ENCODE results near the gene ZNF416.
A peak's percentile ranks its signal among the peaks of the same experiment; 100 is the strongest.

The ZNF416 gene

DNA sequence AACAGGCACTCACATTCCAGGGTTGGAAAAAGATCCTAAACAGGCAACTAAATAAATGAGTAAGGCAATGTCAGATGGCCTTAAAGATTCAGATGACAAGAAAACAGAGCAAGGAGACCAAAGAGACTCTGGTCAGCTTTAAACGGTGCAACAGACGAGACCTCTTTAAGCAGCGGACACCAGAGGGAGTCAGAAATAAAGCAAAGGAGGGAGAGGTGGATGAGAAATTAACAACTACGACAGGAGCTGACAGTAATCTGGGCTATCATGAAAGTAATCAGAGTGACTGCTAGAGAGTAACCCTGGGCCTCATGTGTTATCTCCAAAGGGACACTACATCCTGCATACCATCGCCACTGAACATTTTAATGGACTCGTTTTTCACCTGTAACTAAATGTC lies 20.2 kb downstream of the ZNF416 start:
- DNase-seq = no peak

DNA sequence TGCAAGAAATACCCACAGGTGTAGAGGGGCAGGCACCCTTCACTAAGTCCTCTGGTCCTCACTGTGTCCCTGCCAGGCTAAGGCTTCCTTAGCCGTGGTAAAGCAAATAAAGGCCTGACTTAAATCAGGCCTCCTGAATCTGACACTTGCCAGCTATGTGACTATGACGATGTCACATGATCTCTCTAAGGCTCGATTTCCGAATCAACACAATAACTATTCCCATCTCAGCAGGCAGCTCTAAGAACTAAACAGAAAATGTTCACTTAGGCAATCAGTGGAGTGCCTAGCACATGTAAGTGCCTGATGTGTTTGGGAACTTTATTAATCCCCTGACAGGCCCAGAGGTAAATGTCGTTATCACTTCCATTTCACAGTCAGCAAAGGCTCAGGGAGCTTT lies 21.1 kb downstream of the ZNF416 start:
- no peak for DNase-seq

DNA sequence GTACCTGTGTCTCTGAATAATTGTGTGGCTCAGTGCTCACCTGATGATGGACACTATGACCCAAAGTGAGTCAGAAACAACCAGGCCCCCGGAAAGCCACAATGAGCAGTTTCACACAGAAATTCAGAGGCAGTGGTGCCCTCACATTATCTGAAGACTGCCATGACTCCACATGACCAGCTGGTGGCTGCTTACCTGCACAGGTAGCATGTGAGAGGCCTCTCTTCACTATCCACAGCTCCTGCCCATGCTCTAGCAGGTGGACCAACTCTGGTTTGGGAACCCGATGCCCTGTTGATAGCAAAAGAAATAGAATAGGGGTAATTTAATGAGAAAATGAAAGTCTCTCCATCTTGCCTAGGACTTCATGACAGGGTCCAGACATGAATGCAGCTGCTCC lies 26.3 kb downstream of the ZNF416 start:
- no peak for DNase-seq

DNA sequence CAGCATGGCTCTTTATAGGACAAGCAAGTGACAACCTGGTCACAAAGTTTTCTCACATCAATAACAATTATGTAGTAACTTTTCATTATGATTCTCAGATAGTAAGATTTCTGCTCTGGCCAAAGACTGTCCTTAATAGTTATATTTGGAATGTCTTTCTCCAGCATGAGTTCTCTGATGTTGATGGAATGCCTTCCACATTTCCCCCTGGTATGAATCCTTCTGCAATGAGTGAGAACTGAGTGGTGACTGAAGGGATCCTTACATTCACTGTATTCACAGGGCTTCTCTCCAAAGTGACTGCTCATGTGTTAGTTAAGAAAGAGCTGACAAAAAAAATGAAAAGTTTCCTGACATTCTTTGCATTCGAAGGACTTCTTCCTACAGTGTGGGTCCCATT lies 32.2 kb downstream of the ZNF416 start:
- DNase-seq = no peak

DNA sequence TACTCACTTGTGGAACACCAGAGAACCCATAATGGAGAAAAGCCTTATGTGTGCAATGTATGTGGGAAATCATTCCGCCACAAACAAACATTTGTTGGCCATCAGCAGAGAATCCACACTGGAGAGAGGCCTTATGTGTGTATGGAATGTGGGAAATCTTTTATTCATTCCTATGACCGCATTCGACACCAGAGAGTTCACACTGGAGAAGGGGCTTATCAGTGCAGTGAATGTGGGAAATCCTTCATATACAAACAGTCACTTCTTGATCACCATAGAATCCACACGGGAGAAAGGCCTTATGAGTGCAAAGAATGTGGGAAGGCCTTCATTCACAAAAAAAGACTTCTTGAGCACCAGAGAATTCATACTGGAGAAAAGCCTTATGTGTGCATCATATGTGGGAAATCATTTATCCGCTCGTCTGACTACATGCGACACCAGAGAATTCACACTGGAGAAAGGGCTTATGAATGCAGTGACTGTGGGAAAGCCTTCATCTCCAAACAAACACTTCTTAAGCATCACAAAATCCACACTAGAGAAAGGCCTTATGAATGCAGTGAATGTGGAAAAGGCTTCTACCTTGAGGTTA lies 40.7 kb downstream of the ZNF416 start:
- DNase-seq = no peak

DNA sequence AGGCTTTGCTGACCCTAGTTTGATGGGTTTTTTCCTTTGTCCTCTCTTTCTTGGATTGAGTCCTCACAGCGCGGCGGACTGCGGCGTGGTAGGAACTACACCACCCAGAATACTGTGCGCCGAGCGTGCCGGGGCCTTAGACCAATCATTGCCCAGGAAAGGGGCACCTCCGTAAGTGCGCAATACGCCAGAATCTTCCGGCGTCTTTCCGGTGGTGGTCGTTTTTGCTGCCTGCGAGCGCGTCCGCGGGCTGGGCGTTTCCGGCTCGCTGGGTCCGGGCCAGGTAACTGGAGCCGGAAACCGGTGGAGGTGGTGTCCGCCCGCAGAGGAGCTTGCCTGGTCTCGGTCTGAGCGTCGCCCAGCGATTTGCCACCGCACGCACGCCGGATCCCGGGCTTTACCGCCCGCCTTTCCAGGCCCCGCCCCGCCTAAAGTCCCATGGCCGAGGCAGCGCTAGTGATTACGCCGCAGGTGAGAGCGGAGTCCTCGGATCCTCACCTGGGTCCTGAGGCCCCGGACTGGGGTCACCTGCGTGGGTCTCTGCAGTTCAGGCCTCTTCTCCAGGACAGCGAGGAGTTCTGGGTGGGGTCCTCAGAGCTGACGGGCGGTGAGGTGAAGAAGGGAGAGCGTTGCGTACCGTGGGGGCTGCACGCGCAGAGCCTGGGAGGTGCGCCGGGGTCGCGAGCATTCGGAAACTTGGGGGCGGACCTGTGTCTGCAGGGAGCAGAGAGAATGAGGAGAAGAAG lies 51.4 kb downstream of the ZNF416 start, which contains the start of gene ZNF549:
TSS of gene ZNF549 (plus strand) at position 221 of the 746 bp plus-strand sequence. CDS start at position 439, 218 bp downstream.
- peak; percentile 91 for DNase-seq
